ENCODE results near the gene ISG20L2. TPM values are rescaled to one million over a fixed set of nuclear protein-coding genes. Genes with fewer than 3 reads are reported as not detected.
"Not testable (repeated sequence)": the region's sequence is repeated elsewhere in the genome, so short reads cannot be mapped to it uniquely, and the experiment has no call there.

The ISG20L2 gene, protein sequence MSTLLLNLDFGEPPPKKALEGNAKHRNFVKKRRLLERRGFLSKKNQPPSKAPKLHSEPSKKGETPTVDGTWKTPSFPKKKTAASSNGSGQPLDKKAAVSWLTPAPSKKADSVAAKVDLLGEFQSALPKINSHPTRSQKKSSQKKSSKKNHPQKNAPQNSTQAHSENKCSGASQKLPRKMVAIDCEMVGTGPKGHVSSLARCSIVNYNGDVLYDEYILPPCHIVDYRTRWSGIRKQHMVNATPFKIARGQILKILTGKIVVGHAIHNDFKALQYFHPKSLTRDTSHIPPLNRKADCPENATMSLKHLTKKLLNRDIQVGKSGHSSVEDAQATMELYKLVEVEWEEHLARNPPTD
- 10 to 100 TPM; 17.3 to 20.3 TPM for total RNA-seq
- long read RNA-seq, donor 1, transcript ISG20L2-202 (4 exons, 2,310 nt) = major isoform, 5 of 13 reads
- long read RNA-seq, donor 1, partial matches to known transcripts = 1 of 13 reads
- long read RNA-seq, donor 1, other reads (novel, unspliced or antisense) = 2 of 13 reads
- long read RNA-seq, donor 2, transcript ISG20L2-202 (4 exons, 2,310 nt) = minor isoform, 10 of 64 reads
- long read RNA-seq, donor 2, transcript ISG20L2-201 (3 exons, 3,303 nt) = major isoform, 29 of 64 reads
- long read RNA-seq, donor 2, partial matches to known transcripts = 6 of 64 reads
- long read RNA-seq, donor 2, other reads (novel, unspliced or antisense) = 19 of 64 reads

DNA sequence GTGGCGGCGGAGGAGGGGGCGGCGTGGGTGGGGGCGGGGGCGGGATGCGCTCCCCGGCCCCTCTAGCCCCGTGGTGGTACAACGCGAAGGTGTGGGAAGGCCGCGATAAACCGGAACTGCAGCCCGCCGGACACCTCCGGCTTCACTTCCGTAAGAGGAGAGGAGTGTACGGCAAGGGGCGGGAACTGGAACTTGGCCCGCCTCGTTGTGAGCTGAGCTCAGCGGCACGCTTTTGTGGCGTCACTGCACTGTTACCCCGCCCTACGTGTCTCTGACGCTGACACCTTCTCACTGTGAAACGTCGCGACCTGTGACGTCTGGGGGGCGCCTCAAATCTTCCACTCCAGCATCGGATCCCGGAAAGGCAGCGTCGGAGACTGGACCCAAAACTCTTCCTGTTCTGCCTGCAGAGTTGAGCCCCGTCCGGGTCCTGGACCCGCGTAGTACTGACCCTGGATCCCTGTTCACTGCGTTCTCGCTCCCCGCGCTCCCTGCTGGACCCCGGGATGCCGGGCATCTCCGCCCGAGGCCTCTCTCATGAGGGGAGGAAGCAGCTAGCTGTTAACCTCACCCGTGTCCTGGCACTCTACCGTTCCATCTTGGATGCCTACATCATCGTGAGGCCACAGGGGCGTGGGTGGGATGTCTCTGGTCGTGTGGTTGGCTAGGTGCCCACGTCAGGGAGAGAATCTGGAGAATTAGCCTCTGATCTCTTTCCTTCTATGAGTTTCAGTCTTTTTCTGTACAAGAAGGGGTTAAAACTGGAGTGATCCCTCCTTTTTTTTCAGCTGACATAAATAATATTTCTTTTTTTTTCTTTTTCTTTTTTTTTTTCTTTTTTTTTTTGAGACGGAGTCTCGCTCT is at the start of gene ISG20L2:
Gene ISG20L2, minus strand, starts transcription at position 168 of the 864 bp plus-strand sequence. CDS start 1,114 bp downstream, outside the sequence.
- intact Hi-C loops (cut with DNase I) = no loop called here
- peak; percentile 99 for DNase-seq (ENCODE audit: low spot score)

DNA sequence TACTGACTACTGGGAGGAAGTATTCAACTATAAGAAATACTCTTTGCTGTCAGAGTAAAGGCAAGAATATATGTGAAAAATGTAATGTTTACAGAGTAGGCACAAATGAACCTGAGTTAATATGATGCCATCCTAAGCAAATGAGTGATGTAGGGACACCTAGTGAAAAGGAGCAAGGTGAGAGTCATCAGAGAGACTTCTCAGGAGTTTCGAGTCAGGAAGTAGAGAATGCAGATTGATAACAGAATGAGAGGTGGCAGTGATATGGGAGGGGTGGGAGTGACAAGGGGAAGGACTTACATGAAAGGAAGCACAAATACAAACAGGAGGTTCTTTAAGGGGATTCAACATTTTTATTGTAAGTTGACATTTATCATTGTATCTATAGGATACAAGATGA is 49.0 kb upstream of the ISG20L2 start:
- intact Hi-C loops (cut with DNase I) = no loop called here
- no peak for DNase-seq (ENCODE audit: low spot score)

DNA sequence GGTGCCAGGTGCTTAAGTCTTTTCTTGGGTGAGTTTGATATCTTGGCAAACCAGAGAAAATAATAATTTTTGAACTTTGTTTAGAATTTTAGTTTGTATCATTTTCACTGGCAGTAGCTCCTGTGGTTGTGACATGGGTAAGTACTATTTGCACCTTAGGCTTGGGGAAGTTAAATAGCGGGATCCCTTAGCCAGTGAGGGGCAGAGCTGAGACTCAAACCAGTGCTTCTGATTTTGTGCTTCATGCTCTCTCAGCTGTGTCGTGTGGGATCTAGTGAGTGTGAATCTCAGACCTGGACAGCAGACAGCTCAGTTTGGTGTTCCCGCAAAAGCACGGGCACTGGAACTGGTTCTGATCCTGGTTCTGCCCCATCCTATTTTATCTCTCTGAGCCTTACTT is 48.4 kb upstream of the ISG20L2 start:
- intact Hi-C loops (cut with DNase I) = no loop called here
- no peak for DNase-seq (ENCODE audit: low spot score)

DNA sequence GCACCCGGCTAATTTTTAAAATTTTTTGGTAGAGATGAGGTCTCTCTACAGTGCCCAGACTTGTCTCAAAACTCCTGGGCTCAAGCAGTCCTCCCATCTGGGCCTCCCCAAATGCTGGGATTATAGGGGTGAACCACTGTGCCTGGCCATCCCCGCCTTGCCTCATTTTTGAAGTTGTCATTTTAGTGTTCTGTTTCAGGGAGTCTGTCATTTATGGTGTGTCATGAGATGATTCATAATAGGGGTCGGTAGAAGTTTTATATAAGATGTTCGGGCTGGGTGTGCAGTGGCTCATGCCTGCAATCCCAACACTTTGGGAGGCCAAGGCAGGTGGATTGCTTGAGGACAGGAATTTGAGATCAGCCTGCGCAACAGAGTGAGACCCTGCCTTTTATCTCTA is 47.2 kb upstream of the ISG20L2 start:
- intact Hi-C loops (cut with DNase I) = no loop called here
- no peak for DNase-seq (ENCODE audit: low spot score)

DNA sequence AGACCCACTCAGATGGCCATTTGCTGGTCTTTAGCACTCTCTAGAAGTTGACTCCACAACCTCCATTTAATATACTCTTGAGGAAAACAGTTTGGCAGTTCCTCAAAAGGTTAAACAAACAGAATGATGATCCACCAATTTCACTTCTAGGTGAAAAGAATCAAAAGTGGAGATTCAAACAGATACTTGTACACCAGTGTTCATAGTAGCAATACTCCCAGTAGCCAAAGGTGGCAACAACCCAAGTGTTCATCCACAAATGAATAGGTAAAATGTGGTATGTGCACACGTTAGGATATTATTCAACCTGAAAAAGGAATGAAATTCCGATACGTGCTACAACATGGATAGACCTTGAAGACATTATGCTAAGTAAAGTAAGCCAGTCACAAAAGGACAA is 45.0 kb upstream of the ISG20L2 start:
- no peak for DNase-seq (ENCODE audit: low spot score)
- intact Hi-C loops (cut with DNase I) = no loop called here

DNA sequence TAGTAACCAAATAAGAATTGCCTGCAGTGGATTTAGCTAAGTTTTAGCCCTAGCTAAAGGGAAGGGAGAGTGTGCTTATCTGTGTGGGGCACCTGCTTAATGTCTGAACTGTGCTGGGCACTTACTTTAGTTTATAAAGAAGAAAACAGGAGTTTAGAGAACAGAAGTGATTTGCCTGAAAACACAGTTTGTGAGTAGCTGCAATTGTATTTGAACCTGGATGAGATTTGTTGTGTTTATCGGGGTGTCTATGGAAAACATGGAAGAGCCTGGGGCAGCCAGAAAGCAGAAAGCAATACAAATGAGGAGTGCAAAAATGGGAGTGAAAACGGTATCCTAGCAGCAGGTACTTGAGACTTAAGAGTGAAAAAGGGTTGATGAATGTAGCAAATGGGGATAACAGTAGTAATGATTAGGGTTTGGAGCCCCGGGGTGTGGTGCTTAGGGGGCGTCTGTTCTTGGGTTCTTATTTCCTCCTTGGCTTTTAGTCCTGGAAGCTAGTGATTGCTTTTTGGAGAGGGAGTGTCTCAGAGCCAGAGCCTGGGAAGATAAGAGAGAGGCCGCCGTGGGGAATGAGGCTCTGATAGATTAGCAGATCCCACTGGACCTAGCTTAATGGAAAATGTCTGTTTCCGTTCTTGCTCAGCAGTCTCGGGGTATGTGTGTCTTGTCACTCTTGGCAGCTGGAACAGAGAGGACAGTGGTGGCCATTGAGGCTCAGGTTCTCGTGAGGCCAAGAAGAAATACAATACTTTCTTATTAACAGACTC is 44.3 kb upstream of the ISG20L2 start:
- DNase-seq (ENCODE audit: low spot score) = peak; percentile 72
- intact Hi-C loops (cut with DNase I) = no loop called here

DNA sequence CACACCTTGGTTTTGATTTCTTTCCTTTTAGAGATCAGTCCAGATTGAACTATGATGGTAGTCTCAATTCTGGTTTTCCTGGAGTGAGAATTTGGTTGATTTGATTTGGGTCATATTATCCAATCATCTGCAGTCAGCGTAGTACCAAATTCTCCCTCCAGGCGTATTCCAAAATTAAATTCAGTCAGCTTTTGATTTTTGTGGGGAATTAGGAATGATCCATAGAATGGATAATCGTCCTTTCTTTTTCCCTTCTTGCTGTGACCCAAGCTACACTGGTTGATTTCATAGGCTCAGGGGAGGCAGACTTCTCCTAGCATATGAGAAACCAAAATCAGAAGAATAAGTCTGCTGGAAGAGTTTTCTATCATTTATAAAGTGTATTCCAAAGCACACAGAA is 43.7 kb upstream of the ISG20L2 start:
- DNase-seq (ENCODE audit: low spot score) = no peak
- intact Hi-C loops (cut with DNase I) = no loop called here

DNA sequence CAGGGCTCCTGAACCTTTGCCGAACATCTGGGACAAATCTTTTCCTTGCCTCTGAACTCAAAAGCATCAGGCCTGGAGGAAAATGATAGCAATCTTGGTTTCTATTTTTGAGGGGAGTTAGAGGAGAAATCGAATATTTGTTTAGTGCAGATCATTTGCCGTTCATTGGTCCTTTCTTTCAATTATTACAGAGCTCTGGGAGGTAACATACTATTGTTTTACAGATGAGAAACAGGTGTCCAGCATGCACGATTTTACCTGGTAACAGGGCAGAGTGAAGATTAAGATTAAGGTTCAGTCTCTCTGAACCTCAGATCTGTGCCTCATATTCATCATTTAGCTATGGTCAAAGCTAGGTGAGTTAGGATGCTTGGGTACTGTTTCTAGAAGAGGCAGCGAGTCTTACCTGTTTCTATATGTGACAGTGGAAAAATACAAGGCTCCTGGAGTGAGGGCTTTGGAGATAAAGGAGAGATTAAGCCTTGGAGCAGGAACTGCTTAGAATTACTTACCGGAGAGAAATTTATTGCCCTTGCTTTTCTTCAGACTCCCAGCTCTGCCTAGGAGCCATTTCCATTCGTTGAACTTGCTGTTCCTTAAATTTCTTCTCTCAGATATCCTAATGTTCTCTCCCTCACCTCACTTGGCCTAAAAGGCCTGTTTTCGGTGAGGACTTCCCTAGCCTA is 40.2 kb upstream of the ISG20L2 start:
- intact Hi-C loops (cut with DNase I) = no loop called here

DNA sequence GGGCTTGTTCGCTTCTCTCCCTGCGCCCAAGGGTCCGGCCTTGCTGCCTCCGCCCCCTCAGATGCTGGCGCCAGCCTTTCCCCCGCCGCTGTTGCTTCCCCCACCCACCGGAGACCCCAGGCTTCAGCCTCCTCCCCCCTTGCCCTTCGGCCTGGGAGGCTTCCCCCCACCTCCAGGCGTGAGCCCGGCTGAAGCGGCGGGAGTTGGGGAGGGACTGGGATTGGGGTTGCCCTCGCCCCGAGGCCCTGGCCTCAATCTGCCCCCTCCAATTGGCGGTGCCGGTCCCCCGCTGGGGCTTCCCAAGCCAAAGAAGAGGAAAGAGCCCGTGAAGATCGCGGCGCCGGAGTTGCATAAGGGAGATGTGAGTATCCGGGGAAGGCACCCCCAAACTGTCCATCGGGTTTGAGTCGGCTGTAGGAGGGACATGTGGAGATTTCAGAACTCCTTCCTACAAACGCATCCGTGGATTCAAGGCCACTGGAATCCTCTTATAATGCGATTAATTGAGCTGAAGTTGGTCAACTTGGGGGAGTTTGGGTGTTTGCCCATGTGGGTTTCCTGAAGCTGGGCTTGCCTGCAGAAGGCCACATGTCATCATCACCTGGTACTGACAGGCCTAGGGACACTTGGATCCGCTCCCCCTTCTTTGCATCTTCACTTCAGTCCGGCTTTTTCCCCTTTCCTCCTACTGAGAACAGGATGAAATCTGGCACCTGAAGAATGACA is 39.5 kb upstream of the ISG20L2 start:
- peak; percentile 89 for DNase-seq (ENCODE audit: low spot score)
- intact Hi-C loops (cut with DNase I) = no loop called here

More for the DNA sequence above, 40.2 kb upstream of the ISG20L2 start:
- no peak for DNase-seq (ENCODE audit: low spot score)

DNA sequence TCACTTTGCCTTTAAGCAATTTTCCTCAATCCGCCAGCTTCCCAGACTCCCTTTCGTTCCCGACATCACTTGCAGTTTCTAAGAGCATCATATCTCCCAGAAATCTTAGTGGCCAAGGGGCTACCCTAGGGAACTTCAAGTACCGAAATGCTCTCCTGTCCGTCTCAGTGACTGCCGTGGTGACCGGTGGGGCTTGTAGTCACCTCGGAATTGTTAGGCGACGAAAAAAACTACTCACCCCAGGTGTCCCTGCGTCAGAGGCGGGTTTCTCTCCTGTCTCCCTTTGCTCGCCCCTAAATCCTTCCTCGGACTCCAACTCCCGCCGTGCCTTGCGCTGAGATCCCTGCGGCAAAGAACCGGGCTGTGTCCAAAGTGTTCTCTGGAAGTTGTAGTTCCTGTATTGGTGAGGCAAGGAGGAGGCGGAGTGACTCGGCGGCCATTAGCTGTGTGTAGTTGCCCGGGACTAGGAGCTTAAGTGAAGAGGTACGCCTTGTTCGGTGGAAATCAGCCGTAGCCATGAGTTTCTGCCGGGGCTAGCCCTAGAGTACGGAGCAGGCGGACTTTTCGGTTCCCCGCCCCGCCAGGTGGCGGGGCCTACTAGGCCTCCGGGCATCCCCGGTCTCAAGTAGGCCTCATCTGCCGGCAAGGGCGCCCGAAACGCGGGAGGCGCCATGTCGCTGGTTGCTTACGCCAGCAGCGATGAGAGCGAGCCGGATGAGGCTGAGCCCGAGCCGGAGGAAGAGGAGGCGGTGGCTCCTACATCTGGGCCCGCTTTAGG is 38.7 kb upstream of the ISG20L2 start, which contains the start of gene PRCC:
Gene PRCC, plus strand, starts transcription at position 435 of the 778 bp plus-strand sequence. Its CDS starts 237 bp downstream, at position 672.
- peak; percentile 99 for DNase-seq (ENCODE audit: low spot score)
- intact Hi-C loops (cut with DNase I) = no loop called here

DNA sequence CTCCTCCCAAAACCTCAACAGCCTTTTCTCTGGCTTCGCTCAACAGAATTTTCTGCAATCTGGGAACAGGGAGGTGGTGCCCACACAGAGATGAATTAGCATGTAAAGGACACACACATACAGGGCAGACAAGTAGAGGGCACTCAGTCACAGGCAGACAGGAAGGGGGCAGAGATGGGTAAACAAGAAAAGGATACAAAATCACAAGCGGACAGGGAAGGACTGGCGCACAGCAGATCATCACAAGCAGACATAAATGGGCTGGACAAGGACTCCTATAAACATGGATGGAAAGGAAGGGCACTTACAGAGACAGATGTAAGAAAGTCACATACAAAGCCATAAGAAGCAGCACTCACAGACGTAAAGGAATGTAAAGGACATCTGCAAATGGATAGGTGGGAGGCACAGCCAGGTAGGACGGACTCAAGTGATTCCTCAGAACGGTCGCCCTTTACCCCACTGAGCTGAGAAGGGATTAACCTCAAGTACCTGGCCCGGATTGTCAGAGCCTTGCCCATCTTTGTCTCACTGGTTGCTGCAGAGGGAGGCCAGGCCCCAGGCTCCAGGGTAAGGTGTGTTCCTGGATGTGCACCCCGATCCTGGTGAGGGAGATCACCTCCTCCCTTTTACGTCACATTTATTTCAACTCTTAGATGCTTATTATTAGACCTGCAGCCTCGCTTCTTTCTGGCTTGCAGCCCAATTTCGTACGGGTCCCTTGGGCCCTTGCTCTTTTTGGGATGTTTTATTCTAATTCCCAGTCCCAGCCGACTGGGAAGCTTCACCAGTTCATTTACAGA is 37.9 kb upstream of the ISG20L2 start:
- intact Hi-C loops (cut with DNase I) = no loop called here
- DNase-seq (ENCODE audit: low spot score) = peak; percentile 22

DNA sequence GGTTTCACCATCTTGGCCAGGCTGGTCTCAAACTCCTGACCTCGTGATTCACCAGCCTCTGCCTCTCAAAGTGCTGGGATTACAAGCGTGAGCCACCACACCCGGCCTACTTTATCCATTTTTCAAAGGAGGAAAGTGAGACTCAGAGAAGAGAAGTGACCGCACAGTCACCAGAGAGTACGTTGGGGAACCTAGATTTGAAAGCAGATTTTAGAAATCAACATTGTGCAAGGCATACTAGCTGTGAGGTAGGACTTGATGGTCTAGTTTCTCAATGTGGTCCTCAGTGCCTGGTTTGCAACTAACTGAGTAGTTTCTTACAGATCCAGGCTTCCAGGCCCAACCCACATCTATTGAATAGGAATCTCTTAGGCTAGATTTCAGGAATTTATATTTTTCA is 37.1 kb upstream of the ISG20L2 start:
- peak; percentile 22 for DNase-seq (ENCODE audit: low spot score)
- intact Hi-C loops (cut with DNase I) = no loop called here

DNA sequence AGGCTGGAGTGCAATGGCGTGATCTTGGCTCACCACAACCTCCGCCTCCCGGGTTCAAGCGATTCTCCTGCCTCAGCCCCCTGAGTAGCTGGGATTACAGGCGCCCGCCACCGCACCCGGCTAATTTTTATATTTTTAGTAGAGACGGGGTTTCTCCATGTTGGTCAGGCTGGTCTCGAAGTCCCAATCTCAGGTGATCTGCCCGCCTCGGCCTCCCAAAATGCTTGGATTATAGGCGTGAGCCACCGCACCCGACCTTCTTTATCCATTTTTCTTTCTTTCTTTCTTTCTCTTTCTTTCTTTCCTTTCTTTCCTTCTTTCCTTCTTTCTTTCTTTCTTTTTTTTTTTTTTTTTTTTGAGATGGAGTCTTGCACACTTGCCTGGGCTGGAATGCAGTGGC is 36.6 kb upstream of the ISG20L2 start:
- intact Hi-C loops (cut with DNase I) = not testable (repeated sequence)
- peak; percentile 58 for DNase-seq (ENCODE audit: low spot score)

DNA sequence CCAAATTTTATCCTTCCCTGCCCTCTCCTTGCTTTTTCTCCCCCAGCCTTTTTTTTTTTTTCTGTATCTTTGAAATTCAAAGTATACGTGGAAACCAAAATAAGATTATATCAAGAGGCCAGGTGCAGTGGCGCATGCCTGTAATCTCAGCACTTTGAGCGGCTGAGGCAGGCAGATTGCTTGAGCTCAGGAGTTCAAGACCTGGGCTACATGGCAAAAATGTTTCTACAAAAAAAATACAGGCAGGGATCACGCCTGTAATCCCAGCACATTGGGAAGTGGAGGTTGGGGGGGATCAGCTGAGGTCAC is 32.2 kb upstream of the ISG20L2 start:
- peak; percentile 34 for DNase-seq (ENCODE audit: low spot score)
- intact Hi-C loops (cut with DNase I) = no loop called here

DNA sequence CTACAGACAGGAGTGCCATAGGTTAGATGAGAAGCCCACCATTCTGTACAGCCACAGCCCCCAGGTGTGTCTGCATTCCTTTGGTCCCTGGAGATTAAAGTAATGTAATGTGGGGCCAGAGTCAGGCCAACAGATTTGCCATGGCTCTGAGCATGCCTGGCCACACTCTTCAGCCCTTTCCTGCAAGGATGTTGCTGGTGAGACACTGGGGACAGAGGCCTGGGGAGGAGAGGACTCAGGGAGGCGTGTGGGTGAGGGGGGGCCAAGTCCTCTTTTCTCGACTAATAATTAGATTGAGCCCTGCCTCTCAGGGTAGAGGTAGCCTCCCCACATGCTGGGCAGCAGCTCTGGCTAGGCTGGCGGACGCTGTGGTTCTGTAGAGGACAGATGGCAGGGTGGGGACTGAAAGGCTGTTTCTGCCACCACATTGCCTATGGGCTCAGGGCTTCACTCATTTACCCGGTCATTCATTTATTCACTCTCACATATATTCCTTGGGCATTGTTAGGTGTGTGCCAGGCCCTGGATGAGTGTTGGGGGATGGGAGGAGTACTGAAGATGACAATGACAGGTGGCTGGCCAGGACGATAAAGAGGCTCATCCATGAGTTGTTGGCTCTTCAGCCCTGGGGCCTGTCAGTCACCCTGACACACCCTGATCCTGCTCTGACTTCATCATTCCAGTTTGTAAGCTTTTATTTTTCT is 31.7 kb upstream of the ISG20L2 start:
- intact Hi-C loops (cut with DNase I) = no loop called here

More for the DNA sequence above, 31.7 kb upstream of the ISG20L2 start:
- peak; percentile 58 for DNase-seq (ENCODE audit: low spot score)

Data from posterior vena cava (tissue), 2 donors.